Measurements from ENCODE around the gene COX6B1.

DNA sequence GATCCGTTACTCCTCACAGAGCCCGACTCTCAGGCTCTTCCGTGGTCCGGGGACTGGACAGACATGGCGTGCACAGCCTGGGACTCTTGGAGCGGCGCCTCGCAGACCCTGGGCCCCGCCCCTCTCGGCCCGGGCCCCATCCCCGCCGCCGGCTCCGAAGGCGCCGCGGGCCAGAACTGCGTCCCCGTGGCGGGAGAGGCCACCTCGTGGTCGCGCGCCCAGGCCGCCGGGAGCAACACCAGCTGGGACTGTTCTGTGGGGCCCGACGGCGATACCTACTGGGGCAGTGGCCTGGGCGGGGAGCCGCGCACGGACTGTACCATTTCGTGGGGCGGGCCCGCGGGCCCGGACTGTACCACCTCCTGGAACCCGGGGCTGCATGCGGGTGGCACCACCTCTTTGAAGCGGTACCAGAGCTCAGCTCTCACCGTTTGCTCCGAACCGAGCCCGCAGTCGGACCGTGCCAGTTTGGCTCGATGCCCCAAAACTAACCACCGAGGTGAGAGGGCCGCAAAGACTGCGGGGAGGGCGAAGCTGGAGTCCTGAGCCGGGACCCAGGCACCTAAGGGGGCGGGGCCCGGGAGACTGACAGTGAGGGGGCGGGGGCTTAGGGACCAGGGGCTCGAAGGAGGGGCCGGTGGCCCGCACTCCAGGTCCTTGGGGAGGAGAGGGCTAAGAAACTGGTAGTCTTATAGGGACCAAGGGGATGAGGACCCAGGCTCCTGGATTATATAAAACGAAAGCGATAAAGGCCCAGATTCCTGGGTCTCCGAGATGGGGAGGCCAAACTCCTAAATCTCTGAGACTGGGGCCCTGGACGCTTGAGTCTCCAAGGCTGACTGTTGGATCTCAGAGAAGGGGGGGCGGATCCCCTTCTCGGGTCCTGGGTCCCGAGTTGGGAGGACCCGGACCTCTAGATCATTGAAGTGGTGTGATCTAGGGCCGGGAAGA, 4.6 kb upstream of the COX6B1 start:
- TF ChIP-seq, protein P1, sequence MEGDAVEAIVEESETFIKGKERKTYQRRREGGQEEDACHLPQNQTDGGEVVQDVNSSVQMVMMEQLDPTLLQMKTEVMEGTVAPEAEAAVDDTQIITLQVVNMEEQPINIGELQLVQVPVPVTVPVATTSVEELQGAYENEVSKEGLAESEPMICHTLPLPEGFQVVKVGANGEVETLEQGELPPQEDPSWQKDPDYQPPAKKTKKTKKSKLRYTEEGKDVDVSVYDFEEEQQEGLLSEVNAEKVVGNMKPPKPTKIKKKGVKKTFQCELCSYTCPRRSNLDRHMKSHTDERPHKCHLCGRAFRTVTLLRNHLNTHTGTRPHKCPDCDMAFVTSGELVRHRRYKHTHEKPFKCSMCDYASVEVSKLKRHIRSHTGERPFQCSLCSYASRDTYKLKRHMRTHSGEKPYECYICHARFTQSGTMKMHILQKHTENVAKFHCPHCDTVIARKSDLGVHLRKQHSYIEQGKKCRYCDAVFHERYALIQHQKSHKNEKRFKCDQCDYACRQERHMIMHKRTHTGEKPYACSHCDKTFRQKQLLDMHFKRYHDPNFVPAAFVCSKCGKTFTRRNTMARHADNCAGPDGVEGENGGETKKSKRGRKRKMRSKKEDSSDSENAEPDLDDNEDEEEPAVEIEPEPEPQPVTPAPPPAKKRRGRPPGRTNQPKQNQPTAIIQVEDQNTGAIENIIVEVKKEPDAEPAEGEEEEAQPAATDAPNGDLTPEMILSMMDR (IDR thresholded peaks at IDR 0.05; ENCODE audit: low read length) = no peak
- TF ChIP-seq EZH2 (optimal IDR thresholded peaks at IDR 0.05; ENCODE audit: low read depth, low read length) = no peak
